ACC112 (cell line): Measurements from ENCODE around the gene FSD2.
A peak's percentile ranks its signal among the peaks of the same experiment; 100 is the strongest.

Experiments used
- H2AFZ ChIP-seq: fragments of 200-600 bp; sonication (generic); one replicate; pipeline ENCODE4 v1.6.0; 2017; ENCODE audit warnings: antibody characterized with exemption, low read length; ENCODE audit not compliant: unreplicated experiment
- H3K27ac ChIP-seq: fragments of 200-600 bp; sonication (generic); 2 replicates; pipeline ENCODE4 v1.5.1; 2014; ENCODE audit warnings: low read depth, mild to moderate bottlenecking, antibody characterized with exemption, low read length, moderate library complexity
- H3K27me3 ChIP-seq: fragments of 200-600 bp; sonication (generic); 2 replicates; pipeline ENCODE4 v1.6.1; 2014; ENCODE audit warnings: mild to moderate bottlenecking, antibody characterized with exemption, low read length, moderate library complexity, mixed read lengths; ENCODE audit not compliant: insufficient read depth
- H3K36me3 ChIP-seq: fragments of 200-600 bp; sonication (generic); 2 replicates; pipeline ENCODE4 v1.6.1; 2016; ENCODE audit warnings: mild to moderate bottlenecking, antibody characterized with exemption, low read length, moderate library complexity, mixed read lengths; ENCODE audit not compliant: insufficient read depth
- H3K4me1 ChIP-seq: fragments of 200-600 bp; sonication (generic); one replicate; pipeline ENCODE4 v1.6.1; 2016; ENCODE audit warnings: low read length, mixed read lengths; ENCODE audit not compliant: insufficient read depth, unreplicated experiment, control insufficient read depth
- H3K4me3 ChIP-seq: fragments of 200-600 bp; sonication (generic); 2 replicates; pipeline ENCODE4 v1.5.1; 2014; ENCODE audit warnings: mild to moderate bottlenecking, low read depth, low read length
- H3K79me2 ChIP-seq: fragments of 200-600 bp; sonication (generic); one replicate; pipeline ENCODE4 v1.6.0; 2016; ENCODE audit warnings: low read length; ENCODE audit not compliant: control insufficient read depth, unreplicated experiment, insufficient read depth

Gene FSD2

GRCh38 chr15:82739086-82739485, 66.8 kb downstream of the FSD2 start:
- H3K4me1 ChIP-seq: peaks cover 7% of the 10 kb centered on the region

GRCh38 chr15:82737975-82738374, 67.9 kb downstream of the FSD2 start:
- Histone ChIP-seq H2AFZ (no peak overlapping the region), H3K4me3 (no peak overlapping the region), H3K27ac (no peak overlapping the region), H3K27me3 (no peaks in the 10 kb centered on the region), H3K4me1 (peaks cover 7% of the 10 kb centered on the region), H3K36me3 (no peaks in the 10 kb centered on the region), H3K79me2 (no peaks in the 10 kb centered on the region)

More at GRCh38 chr15:82739086-82739485, 66.8 kb downstream of the FSD2 start:
- H3K27ac ChIP-seq: no peak overlapping the region
- H2AFZ ChIP-seq: peak overlapping the region; percentile 18
- H3K4me3 ChIP-seq: no peak overlapping the region
- H3K27me3 ChIP-seq: no peaks in the 10 kb centered on the region
- H3K36me3 ChIP-seq: no peaks in the 10 kb centered on the region
- no peaks in the 10 kb centered on the region for H3K79me2 ChIP-seq

DNA sequence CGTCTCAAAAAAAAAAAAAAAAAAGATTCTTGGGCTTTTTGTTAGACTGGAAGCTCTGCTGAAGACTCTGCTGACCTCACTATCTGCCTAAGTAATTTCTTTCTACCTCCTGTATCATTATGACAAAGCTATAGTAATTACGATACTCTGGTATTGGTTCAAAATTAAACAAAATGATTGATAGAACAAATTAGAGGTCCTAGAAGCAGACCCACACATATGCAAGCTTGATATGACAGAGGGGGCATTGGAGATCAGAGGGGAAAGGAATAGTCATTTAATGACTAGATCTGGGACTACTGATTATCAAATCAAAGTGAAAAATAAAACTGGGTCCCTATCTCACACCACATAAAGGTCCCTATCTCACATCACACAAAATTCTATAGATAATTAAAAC, 74.3 kb downstream of the FSD2 start:
- Histone ChIP-seq H2AFZ (no peak overlapping the region), H3K27me3 (no peaks in the 10 kb centered on the region), H3K4me3 (no peak overlapping the region), H3K27ac (no peak overlapping the region), H3K36me3 (no peaks in the 10 kb centered on the region), H3K4me1 (no peaks in the 10 kb centered on the region), H3K79me2 (no peaks in the 10 kb centered on the region)

DNA sequence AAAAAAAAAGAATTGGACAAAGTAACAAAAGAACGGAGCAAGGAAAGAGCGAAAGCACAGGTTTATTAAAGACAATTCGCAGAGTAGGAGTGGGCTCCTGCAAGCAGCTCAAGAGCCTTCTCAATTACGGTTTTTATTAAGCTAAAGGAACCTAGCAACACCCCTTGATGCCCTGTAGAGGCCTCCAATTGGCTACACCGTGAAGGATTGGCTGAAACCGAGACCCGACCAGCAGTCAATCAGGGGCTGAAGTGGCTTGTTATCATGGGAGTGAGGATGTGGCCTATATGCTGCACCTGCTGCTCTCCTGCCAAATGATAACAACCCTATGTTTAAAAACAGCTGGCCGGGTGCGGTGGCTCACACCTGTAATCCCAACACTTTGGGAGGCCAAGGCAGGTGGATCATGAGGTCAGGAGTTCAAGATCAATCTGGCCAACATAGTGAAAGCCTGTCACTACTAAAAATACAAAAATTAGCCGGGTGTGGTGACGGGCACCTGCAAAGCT, 75.8 kb downstream of the FSD2 start:
- Histone ChIP-seq H2AFZ (no peak overlapping the region), H3K36me3 (no peaks in the 10 kb centered on the region), H3K4me3 (no peak overlapping the region), H3K27ac (no peak overlapping the region), H3K4me1 (no peaks in the 10 kb centered on the region), H3K79me2 (no peaks in the 10 kb centered on the region), H3K27me3 (no peaks in the 10 kb centered on the region)

DNA sequence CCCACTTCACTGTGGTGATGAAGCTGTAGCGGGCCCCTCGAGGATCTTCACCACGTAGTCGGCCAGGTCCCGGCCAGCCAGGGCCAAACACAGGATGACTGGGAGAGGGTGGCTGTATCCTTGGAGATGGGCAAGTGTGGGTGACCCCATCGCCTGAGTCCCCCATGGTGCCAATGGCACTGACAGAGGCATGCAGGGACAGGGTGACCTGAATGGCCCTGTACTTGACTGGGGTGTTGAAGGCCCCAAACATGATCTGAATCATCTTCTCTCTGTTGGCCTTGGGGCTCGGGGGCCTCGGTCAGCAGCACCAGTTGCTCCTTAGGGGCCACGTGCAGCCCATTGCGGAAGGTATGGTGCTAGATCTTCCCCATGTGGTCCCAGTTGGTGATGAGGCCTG, 79.1 kb downstream of the FSD2 start:
- no peaks in the 10 kb centered on the region for H3K4me1 ChIP-seq

DNA sequence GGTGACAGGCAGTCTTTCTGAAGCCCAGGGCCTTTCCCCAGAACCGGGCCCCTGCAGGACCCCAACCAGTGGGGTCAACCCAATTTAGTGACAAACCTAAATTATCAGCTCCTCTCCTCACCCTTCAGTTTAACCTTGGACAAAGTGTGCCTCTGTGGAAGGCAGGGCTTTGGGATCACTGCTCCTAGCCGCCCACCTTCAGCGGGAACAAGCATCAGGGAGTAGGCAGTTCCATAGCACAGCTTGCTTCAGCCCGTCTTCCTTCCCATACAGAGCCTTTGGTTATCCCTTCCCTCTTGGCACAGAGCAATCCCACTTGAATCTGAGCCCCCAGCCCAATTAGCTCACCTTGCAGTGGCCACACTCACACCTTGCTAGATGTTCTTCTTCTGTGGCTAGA, 90.9 kb downstream of the FSD2 start:
- H2AFZ ChIP-seq: no peak overlapping the region
- peaks cover 3% of the 10 kb centered on the region for H3K4me1 ChIP-seq
- H3K27ac ChIP-seq: no peak overlapping the region
- H3K36me3 ChIP-seq: no peaks in the 10 kb centered on the region
- peaks cover 46% of the 10 kb centered on the region for H3K27me3 ChIP-seq
- H3K79me2 ChIP-seq: no peaks in the 10 kb centered on the region
- H3K4me3 ChIP-seq: no peak overlapping the region

More for the DNA sequence above, 79.1 kb downstream of the FSD2 start:
- Histone ChIP-seq H3K79me2 (no peaks in the 10 kb centered on the region), H3K27ac (no peak overlapping the region), H3K27me3 (no peaks in the 10 kb centered on the region), H3K36me3 (no peaks in the 10 kb centered on the region), H2AFZ (no peak overlapping the region), H3K4me3 (no peak overlapping the region)

- Histone ChIP-seq H2AFZ (no peak overlapping the region), H3K27ac (no peak overlapping the region), H3K79me2 (no peaks in the 10 kb centered on the region), H3K27me3 (peaks cover 36% of the 10 kb centered on the region), H3K36me3 (no peaks in the 10 kb centered on the region), H3K4me3 (no peak overlapping the region), H3K4me1 (peaks cover 3% of the 10 kb centered on the region)
Observed at GRCh38 chr15:82714016-82714415, 91.9 kb downstream of the FSD2 start.

DNA sequence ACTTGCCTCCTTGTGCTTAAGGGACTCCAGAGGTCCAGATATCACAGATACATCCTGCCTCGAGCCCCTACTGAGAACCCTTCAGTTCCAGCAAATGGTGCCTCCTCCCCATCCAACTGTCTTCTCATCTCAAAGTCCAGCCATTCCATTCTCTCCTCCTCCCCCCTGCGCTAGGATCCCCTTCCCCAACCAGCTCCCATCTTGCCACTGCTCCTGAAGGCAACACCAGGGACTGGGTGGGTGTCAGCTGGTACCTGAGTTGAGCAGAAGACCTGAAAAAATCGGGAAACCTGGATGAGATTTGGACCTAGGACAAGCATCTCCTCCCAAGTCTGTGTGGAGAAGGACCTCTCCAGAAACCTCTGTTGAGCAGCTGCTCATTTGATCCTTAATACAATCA, 93.8 kb downstream of the FSD2 start:
- Histone ChIP-seq H3K27ac (no peak overlapping the region), H3K36me3 (no peaks in the 10 kb centered on the region), H3K27me3 (peaks cover 36% of the 10 kb centered on the region; the same call in 1 of the 2 replicates), H3K4me3 (no peak overlapping the region), H2AFZ (no peak overlapping the region), H3K4me1 (peaks cover 3% of the 10 kb centered on the region), H3K79me2 (no peaks in the 10 kb centered on the region)

DNA sequence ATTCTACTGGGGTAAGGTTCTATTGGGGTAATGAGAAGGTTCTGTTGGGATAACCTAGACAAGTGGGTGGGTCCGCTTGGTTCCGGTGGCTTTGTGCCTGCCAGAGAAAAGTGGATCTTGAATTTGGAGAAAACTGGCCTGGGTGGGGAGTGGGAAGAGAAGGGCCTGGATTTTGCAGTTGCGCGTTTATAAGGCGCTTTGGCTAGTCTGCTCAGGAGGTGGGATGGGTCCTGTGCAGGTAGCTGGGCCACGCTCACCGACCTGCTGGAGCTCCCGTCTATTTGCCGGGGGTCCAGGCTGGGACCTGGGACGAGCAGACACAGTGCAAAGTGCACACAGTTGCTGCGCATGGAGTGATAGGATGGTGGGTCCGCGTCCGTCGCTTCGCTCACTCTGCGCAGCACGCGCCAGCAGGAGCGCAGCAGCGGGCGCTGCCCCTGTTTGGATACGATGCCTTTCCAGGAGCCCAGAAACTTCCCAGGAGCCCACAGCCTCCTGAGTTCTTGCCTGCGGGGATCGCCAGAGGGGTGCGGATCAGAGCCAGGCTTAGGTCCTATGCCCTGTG, 94.9 kb downstream of the FSD2 start:
- H3K79me2 ChIP-seq: no peaks in the 10 kb centered on the region
- H3K4me1 ChIP-seq: peaks cover 3% of the 10 kb centered on the region
- no peak overlapping the region for H2AFZ ChIP-seq
- no peak overlapping the region for H3K27ac ChIP-seq
- H3K36me3 ChIP-seq: no peaks in the 10 kb centered on the region
- H3K27me3 ChIP-seq: peaks cover 36% of the 10 kb centered on the region; the same call in 1 of the 2 replicates
- H3K4me3 ChIP-seq: no peak overlapping the region

DNA sequence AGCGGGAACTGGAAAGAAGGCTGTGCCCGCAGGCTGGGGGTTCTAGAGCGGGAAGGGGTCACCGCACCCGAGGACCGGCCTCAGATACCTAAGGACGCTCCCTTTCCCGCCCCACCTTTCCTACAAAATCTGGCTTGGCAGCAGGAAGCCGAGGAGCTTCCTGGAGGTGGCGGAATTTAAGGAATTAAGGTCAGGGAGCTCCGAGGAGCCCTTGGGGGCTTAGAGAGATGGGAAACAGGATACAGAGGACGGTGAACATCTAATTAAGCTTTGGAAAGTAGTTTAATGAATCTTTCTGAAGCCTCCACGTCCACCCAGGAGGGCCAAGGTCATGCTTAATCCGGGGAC, 95.7 kb downstream of the FSD2 start:
- Histone ChIP-seq H3K36me3 (no peaks in the 10 kb centered on the region), H3K79me2 (no peaks in the 10 kb centered on the region), H3K27ac (no peak overlapping the region), H3K27me3 (peaks cover 33% of the 10 kb centered on the region; the same call in 1 of the 2 replicates), H3K4me1 (peaks cover 3% of the 10 kb centered on the region), H2AFZ (peak overlapping the region; percentile 98), H3K4me3 (peak overlapping the region; percentile 96)

DNA sequence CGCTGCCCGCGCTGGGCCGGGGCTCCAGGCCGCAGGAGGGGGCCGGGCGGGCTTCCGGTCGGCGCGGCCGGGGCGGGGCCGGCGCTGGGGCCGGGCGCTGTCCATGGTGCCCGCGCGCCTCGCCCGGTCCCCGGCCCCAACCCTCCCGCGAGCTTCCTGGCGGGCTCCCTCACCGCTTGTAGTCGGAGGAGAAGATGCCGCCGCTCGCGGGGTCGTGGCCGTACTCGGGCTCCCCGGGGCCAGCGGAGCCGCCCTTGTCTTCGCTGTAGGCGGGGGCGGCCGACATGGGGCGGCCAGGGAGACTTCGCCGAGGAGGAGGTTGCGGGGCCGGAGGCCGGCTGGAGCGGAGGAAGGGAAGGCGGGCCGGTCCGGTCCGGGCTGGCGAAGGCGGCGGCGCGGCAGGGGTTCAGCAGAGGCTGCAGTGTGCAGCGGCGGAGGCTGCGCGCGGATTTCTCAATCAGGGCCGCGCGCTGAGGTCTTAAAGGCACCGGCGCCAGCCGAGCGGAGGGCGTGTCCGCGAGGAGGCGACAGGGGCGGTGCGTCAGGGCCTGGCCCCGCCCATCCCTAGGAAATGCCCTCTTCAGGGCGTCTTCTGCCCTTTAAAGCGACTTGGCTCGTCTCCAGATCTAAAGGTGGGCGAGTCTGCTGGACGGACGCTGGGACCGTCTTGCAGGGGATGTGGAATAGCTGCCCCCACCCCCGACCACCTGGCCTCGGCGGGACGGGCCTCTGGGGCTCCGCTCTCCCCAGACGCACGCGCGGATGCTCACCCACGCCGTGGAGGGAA, 96.3 kb downstream of the FSD2 start, which contains the start of gene AP3B2:
Gene AP3B2 (minus strand): TSS at position 455 of the 787 bp plus-strand sequence. CDS start 169 bp downstream, at position 286.
- Histone ChIP-seq H3K36me3 (no peaks in the 10 kb centered on the region), H2AFZ (peak within 1 kb of the TSS; percentile 98), H3K79me2 (no peaks in the 10 kb centered on the region), H3K4me3 (peak within 1 kb of the TSS; percentile 96), H3K27me3 (peaks cover 32% of the 10 kb centered on the region; the same call in 1 of the 2 replicates), H3K4me1 (peaks cover 3% of the 10 kb centered on the region), H3K27ac (no peak within 1 kb of the TSS)
